Suprapubic skin (tissue), 4 donors: Measurements from ENCODE around the gene POR. TPM values are rescaled to one million over a fixed set of nuclear protein-coding genes. Genes with fewer than 3 reads are reported as not detected.
A peak's percentile ranks its signal among the peaks of the same experiment; 100 is the strongest.
"Not testable (repeated sequence)": the region's sequence is repeated elsewhere in the genome, so short reads cannot be mapped to it uniquely, and the experiment has no call there.

ENCODE experiments used
- DNase-seq, 2 donors: peaks; one replicate each; pipeline ENCODE4 v3.0.0-alpha.2; 2019; ENCODE audit warnings: low spot score in 2 of 2
- H3K27ac ChIP-seq: fragments of 200-600 bp; sonication (generic); one replicate; pipeline ENCODE4 v1.5.1; 2019
- H3K27me3 ChIP-seq: fragments of 200-600 bp; sonication (generic); one replicate; pipeline ENCODE4 v1.5.1; 2019
- H3K36me3 ChIP-seq: fragments of 200-600 bp; sonication (generic); one replicate; pipeline ENCODE4 v1.5.1; 2019
- H3K4me1 ChIP-seq: fragments of 200-600 bp; sonication (generic); one replicate; pipeline ENCODE4 v1.5.1; 2019
- H3K4me3 ChIP-seq: fragments of 200-600 bp; sonication (generic); one replicate; pipeline ENCODE4 v1.5.1; 2019; ENCODE audit warnings: mild to moderate bottlenecking
- H3K9me3 ChIP-seq: fragments of 200-600 bp; sonication (generic); one replicate; pipeline ENCODE4 v1.5.1; 2019
- CTCF ChIP-seq, 2 donors: fragments of 200-600 bp in 1 of 2; fragments of 450-650 bp in 1 of 2; sonication (generic) in 1 of 2; IDR thresholded peaks; one replicate each; pipeline ENCODE4 v1.5.1; 2016 to 2019; ENCODE audit warnings: antibody characterized with exemption in 2 of 2, mild to moderate bottlenecking in 1 of 2, moderate library complexity in 1 of 2
- EP300 ChIP-seq: sonication (generic); formaldehyde crosslinking; IDR thresholded peaks from one replicate; pipeline ENCODE4 v1.6.1; 2017; ENCODE audit warnings: antibody characterized with exemption
- POLR2A ChIP-seq, 2 donors: fragments of 450-650 bp; IDR thresholded peaks; one replicate each; pipeline ENCODE4 v1.6.1; 2017; ENCODE audit warnings: antibody characterized with exemption in 2 of 2, mild to moderate bottlenecking in 2 of 2, moderate library complexity in 2 of 2
- POLR2AphosphoS5 ChIP-seq, 3 donors: sonication (generic); formaldehyde crosslinking; IDR thresholded peaks; one replicate each; pipeline ENCODE4 v1.6.1; 2017; ENCODE audit warnings: antibody characterized with exemption in 3 of 3
- WGBS: methylation state at CpG from one replicate; pipeline ENCODE4 v1.1.5; 2018; 5-methylcytosine and 5-hydroxymethylcytosine counted together
- total RNA-seq, 4 donors: library from RNA; depleted of rRNA; stranded (reverse); fragments of >200 nt; gene quantifications; one replicate each; pipeline ENCODE4 v1.1.0, GENCODE V29; 2016

POR gene
- total RNA-seq, 4 donors from 2014 or later: 85.8 to 112 (median 91.8) TPM

- H3K4me3 ChIP-seq: no peak overlapping the region
- no peak overlapping the region for H3K27ac ChIP-seq
- no peaks in the 10 kb centered on the region for H3K36me3 ChIP-seq
- H3K4me1 ChIP-seq: peaks cover 4% of the 10 kb centered on the region
- TF ChIP-seq POLR2A (IDR thresholded peaks at IDR 0.05) (no peak), CTCF (IDR thresholded peaks at IDR 0.05) (no peak), EP300 (no peak), POLR2AphosphoS5 (IDR thresholded peaks at IDR 0.05) (no peak)
- DNase-seq: no peak
- H3K9me3 ChIP-seq: no peaks in the 10 kb centered on the region
- 84% methylated on average over 9 of the region's 9 CpGs for WGBS
- no peaks in the 10 kb centered on the region for H3K27me3 ChIP-seq
These were observed 14.2 kb upstream of the POR start for GRCh38 chr7:75900617-75901315.

GRCh38 chr7:75905785-75906604, 9.0 kb upstream of the POR start:
- no peaks in the 10 kb centered on the region for H3K36me3 ChIP-seq
- no peak for TF ChIP-seq EP300
- peak in 1 of 3 donors; percentile 70 for TF ChIP-seq POLR2AphosphoS5 (IDR thresholded peaks at IDR 0.05)
- H3K4me1 ChIP-seq: peaks cover 11% of the 10 kb centered on the region
- H3K9me3 ChIP-seq: no peaks in the 10 kb centered on the region
- peak overlapping the region; percentile 45 for H3K27ac ChIP-seq
- H3K27me3 ChIP-seq: no peaks in the 10 kb centered on the region
- no peak overlapping the region for H3K4me3 ChIP-seq
- DNase-seq: peak; percentile 88 to 89
- WGBS: 33% methylated on average over 17 of the region's 17 CpGs

- TF ChIP-seq POLR2A (IDR thresholded peaks at IDR 0.05) (no peak), CTCF (IDR thresholded peaks at IDR 0.05) (no peak), POLR2AphosphoS5 (IDR thresholded peaks at IDR 0.05) (no peak), EP300 (no peak)
- Histone ChIP-seq H3K4me3 (no peak overlapping the region), H3K27ac (no peak overlapping the region), H3K36me3 (no peaks in the 10 kb centered on the region), H3K9me3 (no peaks in the 10 kb centered on the region), H3K27me3 (no peaks in the 10 kb centered on the region), H3K4me1 (peaks cover 11% of the 10 kb centered on the region)
- no peak for DNase-seq
- 78% methylated on average over 10 of the region's 10 CpGs for WGBS
These were observed 7.8 kb upstream of the POR start for GRCh38 chr7:75906991-75907667.

GRCh38 chr7:75907668-75908039, 7.3 kb upstream of the POR start:
- H3K4me1 ChIP-seq: peaks cover 11% of the 10 kb centered on the region
- H3K27ac ChIP-seq, DNase-seq, H3K9me3 ChIP-seq, H3K27me3 ChIP-seq, H3K4me3 ChIP-seq, H3K36me3 ChIP-seq: not testable (repeated sequence)
- 95% methylated on average over 9 of the region's 9 CpGs for WGBS

- Histone ChIP-seq H3K9me3 (no peaks in the 10 kb centered on the region), H3K4me1 (peaks cover 19% of the 10 kb centered on the region), H3K27ac (no peak overlapping the region), H3K36me3 (no peaks in the 10 kb centered on the region), H3K4me3 (no peak overlapping the region), H3K27me3 (no peaks in the 10 kb centered on the region)
- WGBS: 90% methylated on average over 5 of the region's 5 CpGs
- DNase-seq: no peak
- TF ChIP-seq POLR2AphosphoS5 (IDR thresholded peaks at IDR 0.05) (no peak), EP300 (no peak), POLR2A (IDR thresholded peaks at IDR 0.05) (no peak), CTCF (IDR thresholded peaks at IDR 0.05) (no peak)
These were observed 5.3 kb upstream of the POR start for GRCh38 chr7:75909521-75910132.

- not testable (repeated sequence) for H3K4me3 ChIP-seq, H3K27ac ChIP-seq, H3K27me3 ChIP-seq, DNase-seq, H3K9me3 ChIP-seq, H3K36me3 ChIP-seq
- WGBS: 79% methylated on average over 12 of the region's 12 CpGs
- peaks cover 18% of the 10 kb centered on the region for H3K4me1 ChIP-seq
These were observed 3.8 kb upstream of the POR start for GRCh38 chr7:75911186-75911585.
